Neural progenitor cell (in vitro differentiated cells): Measurements from ENCODE around the gene NAP1L5. TPM values are rescaled to one million over a fixed set of nuclear protein-coding genes. Genes with fewer than 3 reads are reported as not detected.

Experiments used
- DNase-seq: peaks from one replicate; pipeline ENCODE4 v3.0.0-alpha.2; 2016; ENCODE audit warnings: low spot score
- H2AFZ ChIP-seq: fragments of 200-600 bp; sonication (generic); replicated peaks from 2 replicates; pipeline ENCODE4 v1.6.1; 2016; ENCODE audit warnings: antibody characterized with exemption
- H3F3A ChIP-seq: fragments of 200-600 bp; sonication (generic); 2 replicates; pipeline ENCODE4 v1.6.1; 2016; ENCODE audit warnings: antibody characterized with exemption, low read depth
- H3K27ac ChIP-seq: fragments of 200-600 bp; sonication (generic); 2 replicates; pipeline ENCODE4 v1.5.1; 2016; ENCODE audit warnings: mild to moderate bottlenecking
- H3K27me3 ChIP-seq: fragments of 200-600 bp; sonication (generic); 2 replicates; pipeline ENCODE4 v1.6.1; 2016; ENCODE audit warnings: mild to moderate bottlenecking, moderate library complexity
- H3K36me3 ChIP-seq: fragments of 200-600 bp; sonication (generic); 2 replicates; pipeline ENCODE4 v1.5.1; 2016
- H3K4me1 ChIP-seq: fragments of 200-600 bp; sonication (generic); 2 replicates; pipeline ENCODE4 v1.6.1; 2016; ENCODE audit warnings: mixed run types
- H3K4me2 ChIP-seq: fragments of 200-600 bp; sonication (generic); 2 replicates; pipeline ENCODE4 v1.6.1; 2016
- H3K4me3 ChIP-seq: fragments of 200-600 bp; sonication (generic); 2 replicates; pipeline ENCODE4 v1.5.1; 2016
- H3K79me2 ChIP-seq: fragments of 200-600 bp; sonication (generic); 2 replicates; pipeline ENCODE4 v1.6.1; 2016; ENCODE audit warnings: low read depth
- H3K9ac ChIP-seq: fragments of 200-600 bp; sonication (generic); 2 replicates; pipeline ENCODE4 v1.6.1; 2016
- H3K9me3 ChIP-seq: fragments of 200-600 bp; sonication (generic); 2 replicates; pipeline ENCODE4 v1.5.1; 2016; ENCODE audit warnings: low read depth
- H4K20me1 ChIP-seq: fragments of 200-600 bp; sonication (generic); 2 replicates; pipeline ENCODE4 v1.6.1; 2016; ENCODE audit warnings: low read depth
- H3K27ac Mint-ChIP-seq: 3 replicates; pipeline ENCODE4 v1.8.0; 2021; ENCODE audit warnings: mixed read lengths
- H3K27me3 Mint-ChIP-seq: 2 replicates; pipeline ENCODE4 v1.8.0; 2022; ENCODE audit warnings: low read depth, mild to moderate bottlenecking, inconsistent platforms, moderate library complexity, mixed read lengths; ENCODE audit not compliant: insufficient read depth
- H3K36me3 Mint-ChIP-seq: 3 replicates; pipeline ENCODE4 v1.8.0; 2021; ENCODE audit warnings: mixed read lengths
- H3K4me1 Mint-ChIP-seq: 3 replicates; pipeline ENCODE4 v1.8.0; 2021; ENCODE audit warnings: mixed read lengths
- H3K4me3 Mint-ChIP-seq: 3 replicates; pipeline ENCODE4 v1.8.0; 2021; ENCODE audit warnings: mild to moderate bottlenecking, moderate library complexity, mixed read lengths
- H3K9me3 Mint-ChIP-seq: 3 replicates; pipeline ENCODE4 v1.8.0; 2020; ENCODE audit warnings: mixed read lengths
- CTCF ChIP-seq: fragments of 200-600 bp; sonication (generic); IDR thresholded peaks from 2 replicates; pipeline ENCODE4 v1.5.1; 2017; ENCODE audit warnings: antibody characterized with exemption, mild to moderate bottlenecking
- EZH2 ChIP-seq: fragments of 200-600 bp; sonication (generic); IDR thresholded peaks from 2 replicates; pipeline ENCODE4 v1.6.1; 2017; ENCODE audit warnings: antibody characterized with exemption, mild to moderate bottlenecking, moderate library complexity
- EZH2phosphoT487 ChIP-seq: fragments of 200-600 bp; sonication (generic); IDR thresholded peaks from 2 replicates; pipeline ENCODE4 v1.6.1; 2017; ENCODE audit warnings: antibody characterized with exemption
- total RNA-seq: library from RNA; depleted of rRNA; stranded (reverse); fragments of >200 nt; gene quantifications from 2 replicates; pipeline ENCODE4 v1.2.3, GENCODE V29; 2015; ENCODE audit warnings: low replicate concordance

The NAP1L5 gene
- total RNA-seq = 2.4 and 6.9 TPM in 2 replicates

GRCh38 chr4:88697588-88698329, at the start of gene NAP1L5:
Gene NAP1L5, minus strand, starts transcription at chr4:88697829. Its CDS starts 75 bp downstream, at chr4:88697754.
- peak within 1 kb of the TSS; percentile 80 for H3K4me2 ChIP-seq
- no peaks in the 10 kb centered on the region for H3K9me3 Mint-ChIP-seq
- H3K4me1 Mint-ChIP-seq = peaks cover 3% of the 10 kb centered on the region
- H3K27me3 ChIP-seq = peaks cover 10% of the 10 kb centered on the region
- H3K36me3 ChIP-seq = no peaks in the 10 kb centered on the region
- peak within 1 kb of the TSS; percentile 84 for H3K4me3 Mint-ChIP-seq
- H3K27ac ChIP-seq = no peak within 1 kb of the TSS
- no peaks in the 10 kb centered on the region for H3K9me3 ChIP-seq
- TF ChIP-seq CTCF (no peak), EZH2phosphoT487 (no peak), EZH2 (no peak)
- peak within 1 kb of the TSS; percentile 96 for H2AFZ ChIP-seq
- no peaks in the 10 kb centered on the region for H3K27me3 Mint-ChIP-seq
- no peaks in the 10 kb centered on the region for H3K79me2 ChIP-seq
- H4K20me1 ChIP-seq = no peaks in the 10 kb centered on the region
- no peaks in the 10 kb centered on the region for H3K36me3 Mint-ChIP-seq
- H3F3A ChIP-seq = no peaks in the 10 kb centered on the region
- no peak within 1 kb of the TSS for H3K27ac Mint-ChIP-seq
- peak; percentile 50 for DNase-seq
- H3K4me1 ChIP-seq = no peaks in the 10 kb centered on the region
- H3K4me3 ChIP-seq = peak within 1 kb of the TSS; percentile 73
- H3K9ac ChIP-seq = no peak within 1 kb of the TSS

GRCh38 chr4:88747351-88747750, 49.7 kb upstream of the NAP1L5 start:
- H2AFZ ChIP-seq = no peak overlapping the region
- no peak overlapping the region for H3K4me3 ChIP-seq
- H3K4me3 Mint-ChIP-seq = no peak overlapping the region
- no peak overlapping the region for H3K27ac ChIP-seq
- H3K36me3 Mint-ChIP-seq = peaks cover 45% of the 10 kb centered on the region
- no peaks in the 10 kb centered on the region for H3F3A ChIP-seq
- H3K36me3 ChIP-seq = peaks cover 5% of the 10 kb centered on the region
- no peak for DNase-seq
- no peaks in the 10 kb centered on the region for H4K20me1 ChIP-seq
- TF ChIP-seq EZH2 (no peak), CTCF (no peak)
- H3K27me3 ChIP-seq = no peaks in the 10 kb centered on the region
- H3K4me1 ChIP-seq = no peaks in the 10 kb centered on the region
- H3K9me3 ChIP-seq = no peaks in the 10 kb centered on the region
- H3K79me2 ChIP-seq = no peaks in the 10 kb centered on the region
- no peak overlapping the region for H3K27ac Mint-ChIP-seq
- H3K4me1 Mint-ChIP-seq = no peaks in the 10 kb centered on the region
- no peak overlapping the region for H3K9ac ChIP-seq
- peaks cover 2% of the 10 kb centered on the region for H3K27me3 Mint-ChIP-seq
- H3K4me2 ChIP-seq = no peak overlapping the region
- H3K9me3 Mint-ChIP-seq = no peaks in the 10 kb centered on the region

GRCh38 chr4:88746206-88746605, 48.6 kb upstream of the NAP1L5 start:
- no peak for TF ChIP-seq CTCF
- TF ChIP-seq EZH2 = no peak
- TF ChIP-seq EZH2phosphoT487 = no peak
- Histone ChIP-seq H3K36me3 (peaks cover 5% of the 10 kb centered on the region), H3K4me3 (no peak overlapping the region), H2AFZ (no peak overlapping the region), H3K9me3 (no peaks in the 10 kb centered on the region), H3K4me2 (no peak overlapping the region), H3K9ac (no peak overlapping the region), H3K79me2 (no peaks in the 10 kb centered on the region), H3K4me1 (no peaks in the 10 kb centered on the region), H3F3A (no peaks in the 10 kb centered on the region), H3K27ac (no peak overlapping the region), H3K27me3 (no peaks in the 10 kb centered on the region), H4K20me1 (no peaks in the 10 kb centered on the region)
- no peaks in the 10 kb centered on the region for H3K4me1 Mint-ChIP-seq
- H3K4me3 Mint-ChIP-seq = no peak overlapping the region
- peaks cover 2% of the 10 kb centered on the region for H3K27me3 Mint-ChIP-seq
- no peaks in the 10 kb centered on the region for H3K9me3 Mint-ChIP-seq
- DNase-seq = no peak
- no peak overlapping the region for H3K27ac Mint-ChIP-seq
- peaks cover 45% of the 10 kb centered on the region for H3K36me3 Mint-ChIP-seq
